ENCODE results near the gene MCUR1. TPM values are rescaled to one million over a fixed set of nuclear protein-coding genes. Genes with fewer than 3 reads are reported as not detected.

MCUR1 gene
- total RNA-seq = 12.1 and 16.1 TPM in 2 replicates

DNA sequence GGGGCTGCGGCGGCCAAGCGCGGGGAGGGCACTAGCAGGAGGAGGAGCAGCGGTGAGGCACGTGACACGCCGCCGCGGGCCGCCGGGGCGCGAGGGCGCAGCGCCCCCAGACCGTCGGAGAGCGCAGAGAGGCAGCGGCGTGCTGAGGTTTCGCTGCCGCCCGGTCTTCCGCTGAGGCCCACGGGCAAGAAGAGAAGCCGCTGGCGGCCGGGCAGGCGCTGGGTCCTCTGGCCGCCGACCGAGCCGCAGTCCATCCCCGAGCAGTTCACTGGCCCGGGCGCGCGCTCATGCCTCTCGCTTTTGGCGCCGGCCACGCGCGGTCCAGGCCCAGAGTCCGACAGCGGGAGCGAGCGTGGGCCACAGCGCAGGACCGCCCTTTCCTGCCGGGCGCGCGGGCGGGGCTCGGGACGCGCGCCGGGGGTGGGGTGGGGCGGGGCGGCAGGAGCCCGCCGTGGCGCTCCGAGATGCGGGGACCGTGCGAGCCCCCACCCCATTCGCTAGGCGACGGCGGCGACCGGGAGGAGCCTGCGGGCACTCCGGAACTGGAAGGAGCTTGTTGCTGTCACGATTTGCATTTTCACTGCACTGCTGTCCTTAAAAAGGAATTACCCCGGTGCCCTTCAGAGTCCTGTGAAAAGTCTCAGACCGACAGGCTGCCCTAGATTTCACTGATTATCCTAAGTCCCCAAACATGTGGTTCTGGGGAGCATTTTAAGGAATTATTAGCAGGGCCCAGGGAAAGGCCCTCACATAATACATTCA lies at the start of gene MCUR1:
Gene MCUR1, minus strand, starts transcription at position 382 of the 762 bp plus-strand sequence. Its CDS starts 128 bp downstream, at position 254.

Other genes with a start within 250 kb of the MCUR1 start
- 11.7 and 16.5 TPM in 2 replicates for gene SIRT5, start 240.0 kb downstream of the MCUR1 start, total RNA-seq
- 34.9 and 38.7 TPM in 2 replicates for gene NOL7, start 199.2 kb downstream of the MCUR1 start, total RNA-seq
- 22.1 and 25.9 TPM in 2 replicates for gene RANBP9, start 102.7 kb downstream of the MCUR1 start, total RNA-seq
- gene RNF182, start 110.4 kb upstream of the MCUR1 start, total RNA-seq = not detected in 2 replicates